D721Med (cell line): ENCODE measurements around the gene KCNIP4.

Experiments used
- DNase-seq: peaks from one replicate; pipeline ENCODE4 v3.0.0; 2011; ENCODE audit warnings: low spot score; ENCODE audit not compliant: insufficient read length
- FAIRE-seq: peaks from 2 replicates; lab custom pipeline; 2011; peaks lifted over from hg19 to GRCh38; lab: Jason Lieb, UNC
- CTCF ChIP-seq: IDR thresholded peaks from 2 replicates; pipeline ENCODE4 v1.5.1; 2012; ENCODE audit warnings: mild to moderate bottlenecking, control low read depth; ENCODE audit not compliant: insufficient read depth; ENCODE audit errors: missing control alignments

The KCNIP4 gene

GRCh38 chr4:20698382-20698781, 1250.2 kb downstream of the KCNIP4 start:
- no peak for TF ChIP-seq CTCF
- DNase-seq (no peak), FAIRE-seq (no peak)

GRCh38 chr4:20696815-20697214, 1251.8 kb downstream of the KCNIP4 start:
- no peak for TF ChIP-seq CTCF
- FAIRE-seq (no peak), DNase-seq (no peak)

- TF ChIP-seq CTCF, result no peak
- no peak for DNase-seq
- FAIRE-seq, result no peak
These were observed 1260.7 kb downstream of the KCNIP4 start for GRCh38 chr4:20687864-20688263.

DNA sequence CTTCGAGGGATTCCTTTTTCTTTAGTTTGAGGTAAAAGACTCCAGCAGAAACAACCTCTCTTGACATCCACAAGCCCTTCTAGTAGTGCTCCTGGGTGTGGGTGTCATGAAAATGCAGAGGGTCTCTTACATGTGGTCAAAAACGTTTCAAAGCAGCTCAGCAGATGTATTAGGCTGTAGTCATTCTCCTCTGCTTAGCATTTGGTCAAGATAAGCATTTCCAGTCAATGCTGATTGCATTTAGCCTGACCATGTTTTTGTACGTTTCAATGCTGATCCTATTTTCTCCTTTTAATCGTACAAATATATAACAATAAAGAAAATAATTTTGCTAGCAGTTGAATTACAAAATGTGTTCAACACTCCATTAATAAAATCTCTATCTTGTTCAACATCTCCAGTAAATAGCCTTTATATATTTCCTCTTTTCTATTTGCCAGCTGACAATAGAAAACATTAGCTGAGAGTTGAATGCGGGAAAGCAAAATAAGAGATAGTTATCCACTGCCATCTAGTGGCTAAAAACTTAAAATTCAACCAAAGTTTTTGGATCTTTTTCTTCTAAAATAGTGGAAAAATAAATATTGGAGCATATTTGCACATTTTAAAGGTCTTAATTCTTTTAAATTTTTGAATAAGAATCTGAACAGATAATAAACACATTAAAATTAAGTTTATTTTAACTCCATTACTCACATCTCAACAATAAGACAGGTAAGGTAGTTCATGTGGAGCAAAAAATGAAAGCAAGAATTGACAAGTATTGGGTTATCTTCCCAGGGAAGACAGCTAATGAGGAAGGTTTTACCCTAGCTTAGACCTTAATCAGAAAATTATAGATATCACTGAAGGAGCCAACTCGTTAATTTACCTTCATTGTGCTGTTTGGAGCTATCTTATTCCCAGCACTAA, 1263.5 kb downstream of the KCNIP4 start:
- TF ChIP-seq CTCF, result peak; percentile 66
- FAIRE-seq, result peak; percentile 21
- DNase-seq, result no peak

- no peak for TF ChIP-seq CTCF
- no peak for FAIRE-seq
- DNase-seq, result no peak
These were observed 1264.8 kb downstream of the KCNIP4 start for GRCh38 chr4:20683766-20684165.

DNA sequence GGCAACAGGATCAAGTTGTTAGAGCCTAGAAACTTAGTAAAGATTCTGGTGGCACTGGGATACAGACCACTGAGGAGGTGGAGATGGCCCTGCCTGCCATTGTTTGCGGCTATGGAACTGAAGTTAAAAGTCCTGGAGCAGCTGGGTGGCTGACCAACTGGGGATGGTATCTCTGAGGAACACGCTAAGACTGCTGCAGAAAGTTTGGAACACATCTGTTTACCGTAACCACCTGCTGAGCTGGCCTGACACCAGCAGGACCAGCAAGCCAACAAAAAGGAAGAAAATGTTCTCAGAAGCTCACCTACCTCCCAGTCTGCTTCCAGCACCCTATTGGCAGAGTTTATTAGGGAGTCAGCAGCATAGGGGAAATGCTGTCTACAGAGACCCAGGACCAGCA, 1265.7 kb downstream of the KCNIP4 start:
- DNase-seq, result no peak
- no peak for FAIRE-seq
- TF ChIP-seq CTCF, result no peak

GRCh38 chr4:20681271-20681670, 1267.3 kb downstream of the KCNIP4 start:
- no peak for TF ChIP-seq CTCF
- FAIRE-seq (no peak), DNase-seq (no peak)
